Inferior parietal cortex (tissue), 1 donor: ENCODE data around the gene FHIT.

ENCODE experiments used
- DNase-seq: peaks from one replicate; pipeline ENCODE4 v3.0.0-alpha.2; 2016; ENCODE audit errors: extremely low spot score

FHIT gene

GRCh38 chr3:60764870-60765269, 486.4 kb downstream of the FHIT start:
- DNase-seq: no peak

- DNase-seq: no peak
These were observed 491.1 kb downstream of the FHIT start for GRCh38 chr3:60760145-60760544.

DNA sequence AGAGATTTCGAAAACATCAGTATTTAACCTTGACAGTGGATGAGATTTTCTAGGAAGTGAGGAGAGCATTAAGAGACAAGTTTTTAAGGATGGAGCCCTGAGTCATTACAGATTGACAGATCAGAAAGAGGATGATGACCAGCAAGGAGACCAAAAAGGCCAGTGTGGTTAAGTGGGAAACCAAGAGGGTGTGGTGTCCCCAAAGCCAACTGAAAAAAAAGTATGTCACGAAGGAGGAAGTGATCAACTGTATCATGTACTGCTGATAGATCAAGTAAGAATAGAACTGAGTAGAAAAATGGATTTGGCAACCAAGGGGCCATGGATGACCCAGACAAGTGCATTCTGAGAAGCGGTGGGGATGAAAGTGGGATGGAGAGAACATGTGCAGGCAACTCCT, 491.8 kb downstream of the FHIT start:
- DNase-seq: no peak

DNA sequence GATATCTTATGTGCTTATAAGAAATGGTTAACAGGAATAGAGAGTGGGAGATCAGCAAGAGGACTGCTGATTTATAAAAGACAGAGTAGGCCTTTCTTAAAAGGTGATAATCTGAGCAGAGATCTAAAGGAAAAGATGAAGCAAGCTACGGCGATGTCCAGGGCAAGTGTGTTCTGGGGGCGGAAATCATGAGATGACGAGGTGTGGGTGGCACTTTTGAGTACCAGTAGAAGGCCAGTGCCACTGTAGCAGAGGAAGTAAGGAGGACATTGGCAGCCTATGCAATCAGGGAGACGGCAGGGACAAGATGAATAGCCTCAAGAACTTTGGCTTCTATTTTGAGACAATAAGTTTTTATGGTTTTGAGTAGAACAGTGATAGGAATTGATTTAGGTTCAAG, 492.4 kb downstream of the FHIT start:
- no peak for DNase-seq

DNA sequence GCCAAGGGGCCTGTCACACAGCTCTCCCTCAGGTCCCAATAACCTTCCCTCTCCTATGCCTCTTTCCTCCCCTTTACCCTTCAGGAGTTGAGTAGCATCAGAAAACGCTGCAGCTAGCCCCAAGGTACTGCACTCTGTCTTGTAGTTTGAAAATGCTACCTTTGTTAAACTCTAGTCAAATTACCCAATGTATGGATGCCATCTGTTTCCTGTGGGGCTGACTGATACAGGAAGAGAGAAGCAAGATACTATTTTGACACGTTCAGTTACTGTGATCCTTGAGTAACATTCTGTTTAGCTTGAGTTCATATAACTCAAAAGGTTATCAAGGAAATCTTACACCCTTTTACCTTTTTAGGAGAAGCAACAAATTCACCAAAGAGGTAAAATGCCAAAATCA, 493.1 kb downstream of the FHIT start:
- DNase-seq: no peak

DNA sequence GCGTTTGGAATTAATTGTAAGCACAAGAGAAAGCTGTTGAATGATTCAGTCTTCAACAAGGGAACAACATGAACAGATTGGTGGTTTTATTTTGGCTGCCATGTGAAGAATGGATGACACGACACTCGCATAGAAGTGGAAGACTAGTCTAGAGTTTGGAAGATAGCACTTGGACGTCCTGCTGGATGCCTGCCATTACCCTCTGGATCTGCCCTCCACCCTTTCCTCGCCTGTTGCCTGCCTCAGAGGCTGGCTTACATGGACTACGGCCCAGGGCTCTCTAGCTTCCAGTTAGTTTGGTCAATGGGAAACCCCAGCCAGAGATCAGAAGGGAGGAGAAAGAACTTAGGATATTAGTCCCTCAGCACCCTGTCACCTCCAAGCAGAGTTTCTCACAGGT, 493.5 kb downstream of the FHIT start:
- DNase-seq: no peak

- no peak for DNase-seq
These were observed 494.8 kb downstream of the FHIT start for GRCh38 chr3:60756241-60757030.

- no peak for DNase-seq
These were observed 496.2 kb downstream of the FHIT start for GRCh38 chr3:60755094-60755493.

GRCh38 chr3:60754617-60755016, 496.6 kb downstream of the FHIT start:
- DNase-seq: no peak

DNA sequence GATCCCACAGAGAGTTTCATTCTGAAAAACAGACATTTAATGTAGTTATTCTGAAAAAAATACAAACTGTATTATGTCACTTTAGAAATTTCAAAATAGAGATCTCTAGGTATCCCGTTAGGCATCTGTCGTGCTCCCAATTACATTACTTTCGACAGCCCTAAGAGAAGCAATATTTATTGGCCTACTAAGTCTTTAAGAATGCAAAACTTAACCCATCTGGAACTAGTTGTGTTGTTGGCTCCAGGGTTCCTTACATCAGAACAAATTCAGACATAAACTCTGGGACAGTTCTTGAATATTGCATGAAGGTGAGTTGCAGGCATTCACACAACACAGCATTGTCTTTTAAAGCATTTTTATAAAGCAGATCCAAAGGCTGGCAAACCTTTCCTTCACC, 498.4 kb downstream of the FHIT start:
- DNase-seq: no peak

- DNase-seq: no peak
These were observed 504.4 kb downstream of the FHIT start for GRCh38 chr3:60746695-60747416.

DNA sequence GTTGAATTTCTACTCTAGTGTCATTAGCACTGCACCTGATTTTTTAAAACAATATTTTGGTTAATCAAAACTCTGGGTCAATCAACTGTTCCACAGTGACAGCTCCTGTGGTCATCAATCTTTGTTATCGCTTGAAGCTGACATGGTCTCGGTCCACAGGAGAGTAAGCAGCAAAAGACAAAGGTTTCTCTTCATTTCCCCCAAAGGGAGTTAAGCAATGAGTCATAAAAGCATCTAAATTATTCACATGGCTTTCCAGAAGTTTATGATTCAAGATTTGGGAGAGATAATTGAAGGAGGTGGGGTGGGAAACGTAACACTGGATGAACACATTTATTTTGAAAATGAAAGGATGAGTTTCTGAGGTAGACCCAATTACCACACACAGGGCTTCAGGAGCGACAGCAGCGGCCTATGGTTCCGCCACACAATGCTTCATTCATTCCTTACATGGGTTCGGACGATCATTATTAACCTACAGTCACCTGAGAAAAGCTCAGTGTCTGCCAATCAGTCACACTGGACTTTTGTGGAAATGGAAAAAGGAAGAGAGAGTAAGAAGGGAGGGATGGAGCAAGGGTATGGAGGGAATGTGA, 505.1 kb downstream of the FHIT start:
- DNase-seq: no peak

DNA sequence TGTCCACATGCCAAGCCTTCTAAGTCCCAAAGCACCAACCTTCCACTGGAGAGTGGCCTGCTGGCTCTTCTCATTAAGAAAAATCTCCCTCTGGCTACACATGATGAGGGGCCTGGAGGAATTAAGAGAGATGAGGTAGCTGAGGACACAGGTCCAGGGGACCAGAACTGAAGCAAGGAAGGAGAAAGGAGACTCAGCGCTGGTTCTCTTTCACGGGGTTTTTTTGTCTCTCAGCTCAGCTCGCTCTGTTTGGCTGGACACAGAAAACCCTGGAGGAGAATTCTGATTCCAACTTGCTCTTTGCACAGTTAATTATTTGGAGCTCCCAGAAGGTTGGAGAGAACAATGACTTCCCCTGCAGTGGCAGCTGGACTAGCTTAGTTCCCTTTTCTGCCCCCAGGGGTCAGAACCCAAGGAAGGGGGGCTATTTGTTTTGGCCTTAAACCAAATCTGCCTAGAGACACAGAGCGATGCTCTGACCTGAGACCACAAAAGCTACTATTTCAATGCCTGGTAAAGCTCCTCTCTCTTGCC, 507.6 kb downstream of the FHIT start:
- DNase-seq: no peak

- no peak for DNase-seq
These were observed 508.6 kb downstream of the FHIT start for GRCh38 chr3:60742606-60743145.

DNA sequence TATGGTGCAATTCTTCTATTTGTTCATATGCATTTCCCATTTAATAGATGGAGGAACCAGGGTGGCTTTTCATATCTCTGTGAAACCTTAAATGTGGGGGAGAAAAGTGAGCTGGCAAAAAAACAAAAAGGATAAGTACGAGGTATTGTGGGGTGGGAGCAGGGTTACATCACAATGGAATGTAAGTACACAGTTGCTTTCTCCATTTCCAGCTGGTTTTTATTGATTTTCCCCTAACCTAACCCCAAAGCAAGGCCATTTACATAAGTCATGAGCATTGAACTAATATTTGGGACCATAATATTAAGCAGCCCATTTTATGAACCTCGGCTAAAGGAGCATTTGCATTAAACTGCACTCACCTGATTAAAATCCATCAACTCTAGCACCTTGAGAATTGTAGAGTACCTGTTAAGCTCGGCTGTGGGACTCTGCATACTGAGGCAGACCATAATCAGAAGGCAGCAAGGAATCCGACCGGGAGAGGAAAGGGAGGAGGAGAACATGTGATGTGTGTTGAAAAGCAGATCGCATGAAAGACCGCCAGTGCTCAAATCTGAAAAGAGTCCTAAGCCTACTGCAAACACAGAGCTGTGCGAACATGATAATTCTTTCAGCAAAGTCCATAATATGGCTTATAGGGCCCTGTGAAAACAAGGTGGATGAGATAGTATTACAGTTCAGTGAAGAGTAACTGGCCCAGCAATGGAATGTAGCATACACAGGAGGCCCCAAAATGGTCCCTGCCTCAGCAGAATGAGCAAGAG, 513.4 kb downstream of the FHIT start:
- DNase-seq: no peak

- no peak for DNase-seq
These were observed 520.9 kb downstream of the FHIT start for GRCh38 chr3:60730371-60730770.

DNA sequence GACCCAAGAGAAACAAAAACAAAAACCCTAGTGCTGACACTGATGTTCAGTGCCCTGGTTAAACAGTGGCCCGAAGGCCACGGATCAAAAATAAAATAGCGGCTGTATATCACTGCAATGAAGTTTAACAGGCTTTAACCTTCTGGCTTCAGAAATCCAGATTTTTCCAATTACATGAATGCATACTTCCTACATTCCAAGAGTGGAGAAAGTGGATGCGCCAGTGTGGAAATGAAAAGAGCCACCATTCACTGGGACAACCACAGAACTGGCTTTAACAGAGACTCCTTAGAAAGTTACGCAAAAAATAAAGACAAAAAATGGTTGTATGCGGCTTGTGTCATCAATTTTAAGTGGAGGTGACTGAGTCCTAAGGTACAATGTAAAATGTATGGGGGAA, 522.2 kb downstream of the FHIT start:
- DNase-seq: no peak

DNA sequence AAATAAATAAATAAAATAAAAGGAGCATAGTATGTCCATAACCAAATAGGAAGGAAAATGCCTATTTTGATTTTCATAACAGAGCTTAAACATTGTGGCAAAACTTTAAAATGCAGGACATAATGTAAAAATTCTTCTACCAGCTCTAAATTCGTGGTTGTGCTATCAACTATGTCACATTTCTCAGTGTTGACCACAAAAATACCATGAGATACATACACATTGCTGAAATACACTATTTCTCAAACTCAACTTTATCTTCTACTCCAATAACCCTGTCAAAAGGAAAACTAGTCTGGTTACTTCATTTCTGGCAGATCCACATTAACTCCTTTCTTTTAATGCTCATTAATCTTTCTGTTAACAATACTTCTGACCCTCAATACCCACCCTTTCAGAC, 523.2 kb downstream of the FHIT start:
- DNase-seq: no peak

- DNase-seq: no peak
These were observed 530.5 kb downstream of the FHIT start for GRCh38 chr3:60720736-60721135.

DNA sequence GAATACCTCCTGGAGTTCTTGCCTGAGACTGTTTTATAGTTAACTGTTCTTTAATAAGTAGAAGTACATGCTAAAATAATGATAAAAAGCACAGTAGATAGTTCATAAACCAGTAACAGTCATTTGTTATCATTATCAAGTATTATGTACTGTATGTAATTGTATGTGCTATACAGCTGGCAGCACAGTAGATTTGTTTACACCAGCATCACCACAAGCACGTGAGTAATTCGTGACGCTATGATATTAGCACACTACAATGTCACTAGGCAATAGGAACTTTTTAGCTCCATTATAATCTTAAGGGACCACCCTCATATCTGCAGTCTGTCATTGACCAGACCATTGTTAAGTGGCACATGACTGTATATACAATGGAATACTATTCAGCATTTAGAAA, 534.7 kb downstream of the FHIT start:
- DNase-seq: no peak

GRCh38 chr3:60708191-60708975, 542.9 kb downstream of the FHIT start:
- DNase-seq: no peak
